ENCODE results near the gene OGDH.

- TF ChIP-seq CTCF (IDR thresholded peaks at IDR 0.05) (no peak), POLR2A (IDR thresholded peaks at IDR 0.05) (no peak)
Observed at GRCh38 chr7:44563171-44563679, 43.2 kb upstream of the OGDH start.

Data from suprapubic skin (tissue), 3 donors.